ENCODE measurements around the gene BRAF. TPM values are rescaled to one million over a fixed set of nuclear protein-coding genes. Genes with fewer than 3 reads are reported as not detected.

Gene BRAF
- total RNA-seq, 1 donor from 2014 or later, result 26.0 TPM

DNA sequence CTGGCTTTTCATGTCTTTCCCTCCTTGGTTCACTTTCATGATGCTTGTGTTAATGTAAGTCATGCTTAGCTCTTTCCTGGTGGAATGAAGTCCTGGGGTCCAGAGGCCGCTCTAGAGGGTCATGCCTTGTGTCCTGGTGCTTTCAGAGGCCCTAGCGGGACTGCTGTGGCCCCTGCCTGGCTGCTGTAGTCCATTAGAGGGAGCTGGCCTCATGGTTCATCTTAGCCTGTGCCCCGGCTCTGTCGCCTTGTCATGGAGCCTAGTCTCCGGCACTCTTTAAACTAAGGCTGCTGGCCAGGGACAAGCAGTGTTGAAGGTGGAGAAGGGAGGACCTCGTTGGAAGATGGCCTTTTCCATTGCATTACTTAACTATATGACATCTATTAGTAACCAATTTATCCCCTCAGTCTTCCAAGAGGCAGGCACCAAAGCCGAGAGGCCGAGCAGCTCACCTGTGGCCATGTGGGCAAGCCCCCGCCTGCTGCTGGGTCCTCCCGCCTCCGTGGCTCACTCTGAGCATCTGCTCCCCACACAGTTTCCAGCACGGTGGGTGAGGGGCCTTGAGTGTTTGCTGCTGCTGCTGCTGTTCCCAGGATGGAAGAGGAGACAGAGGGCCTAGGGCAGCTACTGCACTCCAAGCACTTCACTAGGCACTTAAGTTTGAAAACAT, 233.2 kb downstream of the BRAF start:
- Histone ChIP-seq H3K9ac (ENCODE audit: low read length) (no peak overlapping the region), H4K20me1 (ENCODE audit: insufficient read depth, low read length) (no peaks in the 10 kb centered on the region), H3K9me3 (ENCODE audit: insufficient read depth, low read depth, low read length) (no peaks in the 10 kb centered on the region), H3K27me3 (ENCODE audit: insufficient read depth, low read length) (no peaks in the 10 kb centered on the region), H3K4me2 (ENCODE audit: low read length) (no peak overlapping the region), H2AFZ (ENCODE audit: low read depth, low read length) (no peak overlapping the region), H3K4me3 (ENCODE audit: insufficient read depth, low read depth, low read length) (no peak overlapping the region), H3K36me3 (ENCODE audit: insufficient read depth, low read length) (no peaks in the 10 kb centered on the region), H3K4me1 (ENCODE audit: insufficient read depth, low read length) (peaks cover 8% of the 10 kb centered on the region), H3K27ac (ENCODE audit: low read depth, low read length) (no peak overlapping the region), H3K79me2 (ENCODE audit: insufficient read depth, low read length) (no peaks in the 10 kb centered on the region)
- no peak overlapping the region for H3K27ac Mint-ChIP-seq (ENCODE audit: unreplicated experiment)
- FAIRE-seq, result no peak
- H3K9me3 Mint-ChIP-seq (ENCODE audit: unreplicated experiment), result peaks cover 2% of the 10 kb centered on the region
- no peak overlapping the region for H3K4me3 Mint-ChIP-seq (ENCODE audit: unreplicated experiment)
- peaks cover 8% of the 10 kb centered on the region for H3K36me3 Mint-ChIP-seq (ENCODE audit: low read depth, unreplicated experiment)
- no peak for TF ChIP-seq CTCF (IDR thresholded peaks at IDR 0.05; ENCODE audit: insufficient read depth, low read depth, low read length)
- H3K27me3 Mint-ChIP-seq (ENCODE audit: low read depth, unreplicated experiment), result no peaks in the 10 kb centered on the region
- H3K4me1 Mint-ChIP-seq (ENCODE audit: low read depth, unreplicated experiment), result peaks cover 6% of the 10 kb centered on the region
- no peak for DNase-seq (ENCODE audit: low read depth)

- no peak for FAIRE-seq
- H3K4me1 ChIP-seq (ENCODE audit: insufficient read depth, low read length), result no peaks in the 10 kb centered on the region
- H3K27me3 Mint-ChIP-seq (ENCODE audit: low read depth, unreplicated experiment), result no peaks in the 10 kb centered on the region
Measured at GRCh38 chr7:140689199-140690152, 235.3 kb downstream of the BRAF start.

More at GRCh38 chr7:140689199-140690152, 235.3 kb downstream of the BRAF start:
- no peak overlapping the region for H3K9ac ChIP-seq (ENCODE audit: low read length)
- H3K27me3 ChIP-seq (ENCODE audit: insufficient read depth, low read length), result no peaks in the 10 kb centered on the region
- H3K4me3 Mint-ChIP-seq (ENCODE audit: unreplicated experiment), result no peak overlapping the region
- H3K4me2 ChIP-seq (ENCODE audit: low read length), result no peak overlapping the region
- no peak overlapping the region for H3K27ac ChIP-seq (ENCODE audit: low read depth, low read length)
- no peaks in the 10 kb centered on the region for H3K4me1 Mint-ChIP-seq (ENCODE audit: low read depth, unreplicated experiment)
- H4K20me1 ChIP-seq (ENCODE audit: insufficient read depth, low read length), result no peaks in the 10 kb centered on the region
- peaks cover 2% of the 10 kb centered on the region for H3K9me3 Mint-ChIP-seq (ENCODE audit: unreplicated experiment)
- no peaks in the 10 kb centered on the region for H3K79me2 ChIP-seq (ENCODE audit: insufficient read depth, low read length)
- no peak for DNase-seq (ENCODE audit: low read depth)
- H3K36me3 ChIP-seq (ENCODE audit: insufficient read depth, low read length), result no peaks in the 10 kb centered on the region
- H3K9me3 ChIP-seq (ENCODE audit: insufficient read depth, low read depth, low read length), result no peaks in the 10 kb centered on the region
- H2AFZ ChIP-seq (ENCODE audit: low read depth, low read length), result no peak overlapping the region
- peaks cover 9% of the 10 kb centered on the region for H3K36me3 Mint-ChIP-seq (ENCODE audit: low read depth, unreplicated experiment)
- H3K27ac Mint-ChIP-seq (ENCODE audit: unreplicated experiment), result no peak overlapping the region
- H3K4me3 ChIP-seq (ENCODE audit: insufficient read depth, low read depth, low read length), result no peak overlapping the region
- TF ChIP-seq CTCF (IDR thresholded peaks at IDR 0.05; ENCODE audit: insufficient read depth, low read depth, low read length), result no peak
- TF ChIP-seq EZH2 (IDR thresholded peaks at IDR 0.05; ENCODE audit: insufficient read depth, low read length), result no peak

Data from astrocyte (in vitro differentiated cells and primary cell).